ENCODE results near the gene EXOSC9. TPM values are rescaled to one million over a fixed set of nuclear protein-coding genes. Genes with fewer than 3 reads are reported as not detected.

EXOSC9 gene
- polyA plus RNA-seq, 6 donors from 2014 or later = 12.0 to 45.3 (median 40.1) TPM

GRCh38 chr4:121792966-121793365, 8.2 kb upstream of the EXOSC9 start:
- H3K27me3 Mint-ChIP-seq = peaks cover 25 to 53% (median 49%) of the 10 kb centered on the region in 3 donors
- ATAC-seq (ENCODE audit: low read depth in 2 of 2) (no peak), DNase-seq (no peak)
- no peaks in the 10 kb centered on the region for H3K9me3 Mint-ChIP-seq
- H3K36me3 Mint-ChIP-seq = no peaks in the 10 kb centered on the region
- no peak overlapping the region for H3K27ac Mint-ChIP-seq
- no peaks in the 10 kb centered on the region for H3K4me1 Mint-ChIP-seq
- no peak overlapping the region for H3K4me3 Mint-ChIP-seq

- Mint-ChIP-seq H3K9me3 (no peaks in the 10 kb centered on the region), H3K27me3 (peaks cover 13 to 36% (median 34%) of the 10 kb centered on the region in 3 donors), H3K36me3 (no peaks in the 10 kb centered on the region), H3K27ac (no peak overlapping the region), H3K4me1 (peaks cover 0 to 4% (median 0%) of the 10 kb centered on the region in 3 donors), H3K4me3 (peak overlapping the region in 1 of 8 donors; percentile 52)
- DNase-seq = no peak
- ATAC-seq (ENCODE audit: low read depth in 2 of 2) = no peak
Observed at GRCh38 chr4:121794505-121795188, 6.5 kb upstream of the EXOSC9 start.

- peaks cover 6 to 28% (median 23%) of the 10 kb centered on the region in 3 donors for H3K27me3 Mint-ChIP-seq
- ATAC-seq (ENCODE audit: low read depth in 2 of 2) (no peak), DNase-seq (no peak)
- H3K9me3 Mint-ChIP-seq = no peaks in the 10 kb centered on the region
- no peak overlapping the region for H3K4me3 Mint-ChIP-seq
- no peaks in the 10 kb centered on the region for H3K36me3 Mint-ChIP-seq
- peaks cover 6 to 19% (median 6%) of the 10 kb centered on the region in 3 donors for H3K4me1 Mint-ChIP-seq
- H3K27ac Mint-ChIP-seq = peak overlapping the region in 1 of 6 donors; percentile 67
Observed at GRCh38 chr4:121796283-121796682, 4.8 kb upstream of the EXOSC9 start.

GRCh38 chr4:121799208-121799823, 1.8 kb upstream of the EXOSC9 start:
- Mint-ChIP-seq H3K27me3 (peaks cover 1 to 17% (median 13%) of the 10 kb centered on the region in 3 donors), H3K4me1 (peaks cover 14 to 34% (median 14%) of the 10 kb centered on the region in 3 donors), H3K27ac (peak overlapping the region in 3 of 6 donors; percentile 25 to 96 (median 57)), H3K4me3 (peak overlapping the region in 6 of 8 donors; percentile 2 to 98 (median 70)), H3K36me3 (no peaks in the 10 kb centered on the region), H3K9me3 (no peaks in the 10 kb centered on the region)
- no peak for DNase-seq
- ATAC-seq (ENCODE audit: low read depth in 2 of 2) = no peak

- Mint-ChIP-seq H3K27ac (peak overlapping the region in 4 of 6 donors; percentile 25 to 98 (median 80)), H3K9me3 (no peaks in the 10 kb centered on the region), H3K4me3 (peak overlapping the region; percentile 82 to 98 (median 93)), H3K27me3 (peaks cover 0 to 11% (median 6%) of the 10 kb centered on the region in 3 donors), H3K36me3 (peaks cover 0 to 5% of the 10 kb centered on the region in 2 donors), H3K4me1 (peaks cover 14 to 34% (median 16%) of the 10 kb centered on the region in 3 donors)
- ATAC-seq (ENCODE audit: low read depth in 2 of 2) (no peak), DNase-seq (no peak)
Observed at GRCh38 chr4:121799867-121800501, 1.1 kb upstream of the EXOSC9 start.

GRCh38 chr4:121800638-121800960, 524 bp upstream of the EXOSC9 start:
- no peak for DNase-seq
- H3K4me3 Mint-ChIP-seq = peak overlapping the region; percentile 82 to 98 (median 93)
- peaks cover 14 to 34% (median 16%) of the 10 kb centered on the region in 3 donors for H3K4me1 Mint-ChIP-seq
- no peaks in the 10 kb centered on the region for H3K9me3 Mint-ChIP-seq
- H3K36me3 Mint-ChIP-seq = peaks cover 0 to 11% of the 10 kb centered on the region in 2 donors
- peak overlapping the region; percentile 96 to 99 (median 98) for H3K27ac Mint-ChIP-seq
- peak; percentile 20 to 32 for ATAC-seq (ENCODE audit: low read depth in 2 of 2)
- H3K27me3 Mint-ChIP-seq = peaks cover 0 to 5% (median 0%) of the 10 kb centered on the region in 3 donors

GRCh38 chr4:121801715-121802075, 572 bp downstream of the EXOSC9 start:
- no peaks in the 10 kb centered on the region for H3K9me3 Mint-ChIP-seq

GRCh38 chr4:121806411-121806810, 5.3 kb downstream of the EXOSC9 start:
- peaks cover 9 to 15% (median 10%) of the 10 kb centered on the region in 3 donors for H3K4me1 Mint-ChIP-seq
- H3K9me3 Mint-ChIP-seq = no peaks in the 10 kb centered on the region
- no peak for DNase-seq
- H3K36me3 Mint-ChIP-seq = peaks cover 12 to 20% of the 10 kb centered on the region in 2 donors
- no peak for ATAC-seq (ENCODE audit: low read depth in 2 of 2)
- no peaks in the 10 kb centered on the region for H3K27me3 Mint-ChIP-seq
- H3K4me3 Mint-ChIP-seq = no peak overlapping the region
- H3K27ac Mint-ChIP-seq = peak overlapping the region in 1 of 6 donors; percentile 81

More at GRCh38 chr4:121801715-121802075, 572 bp downstream of the EXOSC9 start:
- peak overlapping the region; percentile 82 to 98 (median 93) for H3K4me3 Mint-ChIP-seq
- H3K36me3 Mint-ChIP-seq = peaks cover 5 to 12% of the 10 kb centered on the region in 2 donors
- peaks cover 14 to 34% (median 16%) of the 10 kb centered on the region in 3 donors for H3K4me1 Mint-ChIP-seq
- no peak for ATAC-seq (ENCODE audit: low read depth in 2 of 2)
- H3K27me3 Mint-ChIP-seq = no peaks in the 10 kb centered on the region
- H3K27ac Mint-ChIP-seq = peak overlapping the region; percentile 96 to 99 (median 98)
- no peak for DNase-seq

GRCh38 chr4:121811122-121811521, 10.0 kb downstream of the EXOSC9 start:
- DNase-seq (no peak), ATAC-seq (ENCODE audit: low read depth in 2 of 2) (no peak)
- Mint-ChIP-seq H3K27ac (no peak overlapping the region), H3K4me3 (no peak overlapping the region), H3K4me1 (peaks cover 0 to 4% (median 0%) of the 10 kb centered on the region in 3 donors), H3K27me3 (no peaks in the 10 kb centered on the region), H3K9me3 (no peaks in the 10 kb centered on the region), H3K36me3 (peaks cover 8 to 12% of the 10 kb centered on the region in 2 donors)

GRCh38 chr4:121814756-121815155, 13.6 kb downstream of the EXOSC9 start:
- DNase-seq = no peak
- H3K36me3 Mint-ChIP-seq = peaks cover 0 to 4% of the 10 kb centered on the region in 2 donors

GRCh38 chr4:121817006-121817405, 15.9 kb downstream of the EXOSC9 start:
- no peaks in the 10 kb centered on the region for H3K27me3 Mint-ChIP-seq
- ATAC-seq (ENCODE audit: low read depth in 2 of 2) (no peak), DNase-seq (no peak)
- no peak overlapping the region for H3K27ac Mint-ChIP-seq
- H3K4me1 Mint-ChIP-seq = peaks cover 0 to 4% (median 0%) of the 10 kb centered on the region in 3 donors
- H3K36me3 Mint-ChIP-seq = peaks cover 0 to 4% of the 10 kb centered on the region in 2 donors
- H3K9me3 Mint-ChIP-seq = no peaks in the 10 kb centered on the region
- no peak overlapping the region for H3K4me3 Mint-ChIP-seq

More at GRCh38 chr4:121814756-121815155, 13.6 kb downstream of the EXOSC9 start:
- no peaks in the 10 kb centered on the region for H3K9me3 Mint-ChIP-seq
- ATAC-seq (ENCODE audit: low read depth in 2 of 2) = no peak
- peaks cover 0 to 4% (median 0%) of the 10 kb centered on the region in 3 donors for H3K4me1 Mint-ChIP-seq
- H3K4me3 Mint-ChIP-seq = no peak overlapping the region
- H3K27me3 Mint-ChIP-seq = no peaks in the 10 kb centered on the region
- H3K27ac Mint-ChIP-seq = no peak overlapping the region

- Mint-ChIP-seq H3K27me3 (no peaks in the 10 kb centered on the region), H3K9me3 (no peaks in the 10 kb centered on the region), H3K4me3 (no peak overlapping the region), H3K36me3 (peaks cover 0 to 4% of the 10 kb centered on the region in 2 donors), H3K4me1 (peaks cover 1 to 6% (median 2%) of the 10 kb centered on the region in 3 donors), H3K27ac (peak overlapping the region in 2 of 6 donors; percentile 25 to 38)
- DNase-seq (no peak), ATAC-seq (ENCODE audit: low read depth in 2 of 2) (no peak)
Observed at GRCh38 chr4:121817701-121818100, 16.6 kb downstream of the EXOSC9 start.

GRCh38 chr4:121818215-121818614, 17.1 kb downstream of the EXOSC9 start:
- H3K4me3 Mint-ChIP-seq = no peak overlapping the region
- no peak for ATAC-seq (ENCODE audit: low read depth in 2 of 2)
- H3K27me3 Mint-ChIP-seq = no peaks in the 10 kb centered on the region
- H3K27ac Mint-ChIP-seq = peak overlapping the region in 1 of 6 donors; percentile 67
- no peaks in the 10 kb centered on the region for H3K9me3 Mint-ChIP-seq
- no peak for DNase-seq
- H3K4me1 Mint-ChIP-seq = peaks cover 6 to 11% (median 7%) of the 10 kb centered on the region in 3 donors
- H3K36me3 Mint-ChIP-seq = peaks cover 0 to 4% of the 10 kb centered on the region in 2 donors
